ENCODE measurements around the gene TFF2.

TFF2 gene

GRCh38 chr21:42343963-42344510, 6.8 kb downstream of the TFF2 start:
- DNase-seq, result no peak

- DNase-seq, result no peak
These were observed 7.2 kb downstream of the TFF2 start for GRCh38 chr21:42343556-42343955.

- DNase-seq, result no peak
These were observed 7.7 kb downstream of the TFF2 start for GRCh38 chr21:42343101-42343500.

GRCh38 chr21:42341776-42342542, 8.8 kb downstream of the TFF2 start:
- DNase-seq, result no peak

GRCh38 chr21:42340187-42341050, 10.4 kb downstream of the TFF2 start:
- DNase-seq, result no peak

- no peak for DNase-seq
These were observed 11.8 kb downstream of the TFF2 start for GRCh38 chr21:42338729-42339715.

GRCh38 chr21:42337830-42338728, 12.7 kb downstream of the TFF2 start:
- DNase-seq, result peak; percentile 81 to 83

GRCh38 chr21:42337276-42337675, 13.5 kb downstream of the TFF2 start:
- DNase-seq, result no peak

GRCh38 chr21:42336054-42336453, 14.7 kb downstream of the TFF2 start:
- no peak for DNase-seq

- DNase-seq, result no peak
These were observed 18.1 kb downstream of the TFF2 start for GRCh38 chr21:42332557-42333317.

- DNase-seq, result no peak
These were observed 19.1 kb downstream of the TFF2 start for GRCh38 chr21:42331660-42332059.

GRCh38 chr21:42330380-42331371, 20.1 kb downstream of the TFF2 start:
- DNase-seq, result no peak

- no peak for DNase-seq
These were observed 25.9 kb downstream of the TFF2 start for GRCh38 chr21:42324896-42325295.

GRCh38 chr21:42321845-42322244, 28.9 kb downstream of the TFF2 start:
- no peak for DNase-seq

- no peak for DNase-seq
These were observed 29.6 kb downstream of the TFF2 start for GRCh38 chr21:42321231-42321630.

GRCh38 chr21:42320791-42321190, 30.0 kb downstream of the TFF2 start:
- no peak for DNase-seq

GRCh38 chr21:42319851-42320572, 30.8 kb downstream of the TFF2 start:
- DNase-seq, result no peak

GRCh38 chr21:42319376-42319775, 31.4 kb downstream of the TFF2 start:
- DNase-seq, result peak in 1 of 2 donors; percentile 24

Data from CD4-positive, alpha-beta T cell treated with Interleukin-1 beta for 1 hour (primary cell).